CD4-positive, alpha-beta memory T cell (primary cell): ENCODE results near the gene SPATA24. TPM values are rescaled to one million over a fixed set of nuclear protein-coding genes. Genes with fewer than 3 reads are reported as not detected.

Experiments used
- CTCF ChIA-PET: fragments of 350-600 bp; sonication (Branson Sonifier 250); formaldehyde crosslinking; loops from one replicate; lab custom pipeline; 2021; ENCODE audit warnings: inconsistent platforms; ENCODE audit not compliant: partially characterized antibody; lab: Charles Lee
- POLR2A ChIA-PET: fragments of 350-600 bp; sonication (Branson Sonifier 250); formaldehyde crosslinking; loops from one replicate; lab custom pipeline; 2021; ENCODE audit not compliant: partially characterized antibody; lab: Charles Lee
- DNase-seq, 5 donors: peaks; one replicate each; pipeline versions ENCODE4 v3.0.0 to v3.0.0-alpha.2; 2020 to 2022; ENCODE audit warnings: mixed read lengths in 1 of 5
- H3K27ac ChIP-seq: one replicate; pipeline ENCODE4 v1.7.0; 2013; ENCODE audit warnings: low read depth, low read length
- H3K27me3 ChIP-seq: 2 replicates; pipeline ENCODE4 v1.7.0; 2013; ENCODE audit warnings: mild to moderate bottlenecking, low read length, moderate library complexity; ENCODE audit not compliant: insufficient read depth
- H3K36me3 ChIP-seq: 2 replicates; pipeline ENCODE4 v1.7.0; 2013; ENCODE audit warnings: mild to moderate bottlenecking, low read length, moderate library complexity; ENCODE audit not compliant: insufficient read depth
- H3K4me1 ChIP-seq: 2 replicates; pipeline ENCODE4 v1.7.0; 2013; ENCODE audit warnings: mild to moderate bottlenecking, low read length, moderate library complexity; ENCODE audit not compliant: insufficient read depth
- H3K4me3 ChIP-seq, 2 donors: one replicate each; pipeline ENCODE4 v1.7.0; 2013; ENCODE audit warnings: low read length in 2 of 2, mild to moderate bottlenecking in 1 of 2
- H3K9me3 ChIP-seq, 2 donors: one replicate each; pipeline ENCODE4 v1.7.0; 2013; ENCODE audit warnings: low read length in 2 of 2, control low read depth in 1 of 2; ENCODE audit not compliant: control insufficient read depth in 1 of 2
- H3K27ac Mint-ChIP-seq, 7 donors: one replicate each; pipeline ENCODE4 v1.8.0; 2020 to 2021; ENCODE audit warnings: mixed read lengths in 7 of 7, mild to moderate bottlenecking in 6 of 7, inconsistent platforms in 3 of 7, moderate library complexity in 3 of 7
- H3K27me3 Mint-ChIP-seq, 2 donors: one replicate each; pipeline ENCODE4 v1.8.0; 2020 to 2021; ENCODE audit warnings: mixed read lengths in 2 of 2
- H3K36me3 Mint-ChIP-seq, 2 donors: one replicate each; pipeline ENCODE4 v1.8.0; 2020 to 2021; ENCODE audit warnings: mixed read lengths in 2 of 2, inconsistent platforms in 1 of 2, mild to moderate bottlenecking in 1 of 2
- H3K4me1 Mint-ChIP-seq, 4 donors: one replicate each; pipeline ENCODE4 v1.8.0; 2020 to 2021; ENCODE audit warnings: mixed read lengths in 4 of 4, mild to moderate bottlenecking in 1 of 4
- H3K4me3 Mint-ChIP-seq, 8 donors: one replicate each; pipeline ENCODE4 v1.8.0; 2020 to 2021; ENCODE audit warnings: mixed read lengths in 8 of 8, mild to moderate bottlenecking in 7 of 8, moderate library complexity in 6 of 8, inconsistent platforms in 3 of 8
- H3K9me3 Mint-ChIP-seq, 8 donors: one replicate each; pipeline ENCODE4 v1.8.0; 2020 to 2021; ENCODE audit warnings: mixed read lengths in 8 of 8, mild to moderate bottlenecking in 5 of 8, inconsistent platforms in 3 of 8, moderate library complexity in 1 of 8
- intact Hi-C: fragments of 100-400 bp; cut with micrococcal nuclease; formaldehyde crosslinking; loops from one replicate; pipeline ENCODE4 v1.15.1; 2023
- polyA plus RNA-seq, 2 donors: library from polyadenylated mRNA; unstranded; fragments of 300-500 nt; fragmentation: Illumina TruSeq; gene quantifications; one replicate each; pipeline ENCODE4 v1.2.3, GENCODE V29; 2021
- total RNA-seq, 2 experiments: library from RNA; stranded (reverse); gene quantifications; one replicate each; pipeline ENCODE4 v1.2.3, GENCODE V29; 2021

SPATA24 gene, protein sequence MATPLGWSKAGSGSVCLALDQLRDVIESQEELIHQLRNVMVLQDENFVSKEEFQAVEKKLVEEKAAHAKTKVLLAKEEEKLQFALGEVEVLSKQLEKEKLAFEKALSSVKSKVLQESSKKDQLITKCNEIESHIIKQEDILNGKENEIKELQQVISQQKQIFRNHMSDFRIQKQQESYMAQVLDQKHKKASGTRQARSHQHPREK
- total RNA-seq (1 to 10 TPM; 5.6 to 7.5 TPM), polyA plus RNA-seq (1 to 10 TPM; 4.2 to 5.6 TPM)

GRCh38 chr5:139403787-139404483 lies at the start of gene SPATA24:
TSS of gene SPATA24 (minus strand) at chr5:139404089. CDS start at chr5:139404060, 29 bp downstream.
- intact Hi-C loops, result loop anchor here (1.0 to 10.0 kb wide), 9 partner anchors 11 to 827 kb away; partner anchors contain the start of genes DNAJC18, HSPA9, MATR3 and PAIP2
- Mint-ChIP-seq H3K4me1 (peaks cover 16 to 31% (median 22%) of the 10 kb centered on the region in 4 donors), H3K27ac (peak within 1 kb of the TSS; percentile 91 to 100 (median 99)), H3K4me3 (peak within 1 kb of the TSS; percentile 91 to 99 (median 94)), H3K36me3 (peaks cover 4 to 5% of the 10 kb centered on the region in 2 donors), H3K9me3 (peaks cover 0 to 2% (median 0%) of the 10 kb centered on the region in 8 donors), H3K27me3 (no peaks in the 10 kb centered on the region)
- CTCF ChIA-PET, result interaction anchor here (1.0 to 4.3 kb wide), 10 partner anchors 12 to 232 kb away, joined by 3 to 25 read pairs (median 4); partner anchors contain the start of genes MZB1 and PAIP2
- Histone ChIP-seq H3K4me3 (peak within 1 kb of the TSS; percentile 71 to 90), H3K36me3 (no peaks in the 10 kb centered on the region), H3K4me1 (peaks cover 20% of the 10 kb centered on the region), H3K27me3 (no peaks in the 10 kb centered on the region), H3K27ac (peak within 1 kb of the TSS; percentile 85), H3K9me3 (no peaks in the 10 kb centered on the region)
- POLR2A ChIA-PET, result interaction anchor here (0.6 to 4.7 kb wide), 23 partner anchors 10 to 939 kb away, joined by 3 to 49 read pairs (median 5); partner anchors contain the start of genes DNAJC18, EGR1, ETF1 and MATR3
- peak; percentile 97 to 98 (median 98) for DNase-seq

DNA sequence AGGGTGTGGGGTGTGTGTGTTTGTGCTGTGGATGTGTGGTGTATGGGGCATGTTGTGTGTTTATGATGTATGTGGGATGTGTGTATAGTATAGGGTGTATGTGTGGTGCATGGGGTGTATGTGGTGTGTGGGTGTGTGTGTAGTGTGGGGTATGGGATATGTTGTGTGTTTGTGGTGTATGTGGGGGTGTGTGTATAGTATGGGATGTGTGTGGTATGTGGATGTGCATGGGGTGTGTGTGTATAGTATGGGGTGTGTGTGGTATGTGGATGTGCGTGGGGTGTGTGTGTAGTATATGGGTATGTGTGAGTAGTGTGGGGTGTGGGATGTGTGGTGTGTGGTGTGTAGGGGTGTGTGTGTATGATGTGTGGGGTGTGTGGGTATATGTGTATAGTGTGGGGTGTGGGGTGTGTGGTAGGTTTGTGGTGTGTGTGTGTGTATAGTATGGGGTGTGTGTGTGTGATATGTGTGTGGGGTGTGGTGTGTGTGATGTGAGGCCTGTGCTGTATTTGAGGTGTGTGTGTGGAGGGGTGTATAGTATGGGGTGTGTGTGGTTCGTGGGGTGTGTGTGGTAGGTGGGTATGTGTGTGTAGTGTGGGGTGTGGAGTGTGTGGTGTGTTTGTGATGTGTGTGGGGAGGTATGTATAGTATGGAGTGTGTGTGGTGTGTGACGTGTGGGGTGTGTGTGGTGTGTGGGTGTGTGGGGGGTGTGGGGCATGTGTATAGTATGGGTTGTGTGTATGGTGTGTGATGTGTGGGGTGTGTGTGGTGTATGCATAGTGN lies 48.2 kb upstream of the SPATA24 start:
- ChIA-PET CTCF (no interaction called here), POLR2A (no interaction called here)
- H3K27ac Mint-ChIP-seq, result no peak overlapping the region
- no peaks in the 10 kb centered on the region for H3K36me3 Mint-ChIP-seq
- intact Hi-C loops, result no loop called here
- peaks cover 51% of the 10 kb centered on the region for H3K4me1 ChIP-seq
- H3K27me3 ChIP-seq, result no peaks in the 10 kb centered on the region
- no peaks in the 10 kb centered on the region for H3K36me3 ChIP-seq
- H3K27ac ChIP-seq, result no peak overlapping the region
- H3K9me3 ChIP-seq, result no peaks in the 10 kb centered on the region
- H3K4me3 ChIP-seq, result no peak overlapping the region
- DNase-seq, result no peak
- no peak overlapping the region for H3K4me3 Mint-ChIP-seq
- no peaks in the 10 kb centered on the region for H3K27me3 Mint-ChIP-seq
- no peaks in the 10 kb centered on the region for H3K9me3 Mint-ChIP-seq
- peaks cover 27 to 50% (median 40%) of the 10 kb centered on the region in 4 donors for H3K4me1 Mint-ChIP-seq

DNA sequence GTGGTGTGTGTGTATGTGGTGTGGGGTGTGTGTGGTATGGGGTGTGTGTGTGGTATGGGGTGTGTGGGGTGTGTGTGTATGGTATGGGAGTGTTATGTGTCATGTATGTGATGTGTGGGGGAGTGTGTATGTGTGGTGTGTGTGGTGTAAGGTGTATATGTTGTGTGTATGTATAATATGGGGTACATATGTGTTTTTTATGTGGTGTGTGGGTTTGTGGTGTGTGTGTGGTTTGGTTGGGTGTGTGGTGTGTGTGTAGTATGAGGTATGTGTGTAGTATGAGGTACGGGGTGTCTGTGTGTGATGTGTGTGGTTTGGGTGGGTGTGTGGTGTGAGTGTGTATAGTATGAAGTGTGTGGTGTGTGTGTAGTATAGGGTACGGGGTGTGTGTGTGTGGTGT lies 47.3 kb upstream of the SPATA24 start:
- Mint-ChIP-seq H3K27me3 (no peaks in the 10 kb centered on the region), H3K4me3 (no peak overlapping the region), H3K9me3 (no peaks in the 10 kb centered on the region), H3K4me1 (peaks cover 31 to 50% (median 41%) of the 10 kb centered on the region in 4 donors), H3K36me3 (no peaks in the 10 kb centered on the region), H3K27ac (no peak overlapping the region)
- intact Hi-C loops, result no loop called here
- no peaks in the 10 kb centered on the region for H3K9me3 ChIP-seq
- no peak for DNase-seq
- no peak overlapping the region for H3K27ac ChIP-seq
- POLR2A ChIA-PET, result no interaction called here
- no peaks in the 10 kb centered on the region for H3K36me3 ChIP-seq
- CTCF ChIA-PET, result interaction anchor here (1.5 kb wide), 1 partner anchor 28 kb away, joined by 5 read pairs; no protein-coding TSS in a partner anchor
- no peaks in the 10 kb centered on the region for H3K27me3 ChIP-seq
- peaks cover 54% of the 10 kb centered on the region for H3K4me1 ChIP-seq
- H3K4me3 ChIP-seq, result no peak overlapping the region

- Mint-ChIP-seq H3K9me3 (no peaks in the 10 kb centered on the region), H3K36me3 (no peaks in the 10 kb centered on the region), H3K27ac (peak overlapping the region; percentile 25 to 73 (median 54)), H3K4me1 (peaks cover 31 to 65% (median 42%) of the 10 kb centered on the region in 4 donors), H3K27me3 (no peaks in the 10 kb centered on the region), H3K4me3 (no peak overlapping the region)
- no peaks in the 10 kb centered on the region for H3K9me3 ChIP-seq
- no peak overlapping the region for H3K4me3 ChIP-seq
- POLR2A ChIA-PET, result interaction anchor here (1.8 to 11.9 kb wide), 3 partner anchors 12 to 34 kb away, joined by 5 to 171 read pairs (median 82); partner anchors contain the start of genes ECSCR, SMIM33 and STING1
- CTCF ChIA-PET, result interaction anchor here (1.3 to 2.2 kb wide), 3 partner anchors 11 to 66 kb away, joined by 4 to 8 read pairs (median 5); no protein-coding TSS in a partner anchor
- no peak for DNase-seq
- no peaks in the 10 kb centered on the region for H3K27me3 ChIP-seq
- no peaks in the 10 kb centered on the region for H3K36me3 ChIP-seq
- H3K4me1 ChIP-seq, result peaks cover 66% of the 10 kb centered on the region
- no peak overlapping the region for H3K27ac ChIP-seq
- intact Hi-C loops, result no loop called here
Measured at GRCh38 chr5:139446956-139447779, 43.3 kb upstream of the SPATA24 start.

DNA sequence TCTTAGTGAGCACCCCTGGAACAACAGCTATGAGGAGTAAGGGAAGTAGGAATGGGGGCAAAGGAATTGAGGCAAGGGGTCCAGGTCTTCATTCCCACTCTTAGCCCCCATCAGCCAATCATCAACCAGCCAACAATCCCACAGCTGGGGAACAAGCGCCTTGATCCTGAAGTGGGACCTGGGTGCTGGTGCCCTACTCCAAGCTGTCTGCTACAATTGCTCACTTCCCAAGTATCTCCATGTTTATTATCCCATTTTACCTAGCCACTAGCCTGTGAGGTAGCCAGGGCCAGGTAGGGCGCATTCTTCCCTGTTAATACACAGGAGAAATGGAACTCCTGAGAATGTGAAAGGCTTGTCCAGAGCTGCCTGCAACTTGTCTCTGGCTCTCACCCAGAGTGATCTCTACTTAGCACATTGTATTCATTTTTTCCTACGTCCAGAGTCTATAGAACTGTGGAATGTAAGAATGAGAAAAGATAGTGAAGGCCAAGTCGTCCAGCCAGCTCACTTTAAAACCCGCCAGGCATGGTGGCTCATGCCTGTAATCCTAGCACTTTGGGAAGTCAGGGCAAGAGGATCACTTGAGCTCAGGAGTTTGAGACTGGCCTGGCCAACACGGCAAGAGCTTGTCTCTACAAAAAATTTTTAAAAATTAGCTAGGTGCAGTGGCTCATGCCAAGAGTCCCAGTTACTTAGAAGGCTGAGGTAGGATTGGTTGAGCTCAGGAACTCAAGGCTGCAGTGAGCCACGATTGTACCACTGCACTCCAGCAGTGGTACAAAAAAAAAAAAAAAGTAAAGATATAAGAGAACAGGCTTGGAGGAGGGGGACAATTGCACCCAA lies 41.7 kb upstream of the SPATA24 start:
- peaks cover 31 to 74% (median 45%) of the 10 kb centered on the region in 4 donors for H3K4me1 Mint-ChIP-seq

More for the DNA sequence above, 41.7 kb upstream of the SPATA24 start:
- H3K9me3 ChIP-seq, result no peaks in the 10 kb centered on the region
- H3K36me3 ChIP-seq, result no peaks in the 10 kb centered on the region
- no peak for DNase-seq
- no peaks in the 10 kb centered on the region for H3K27me3 ChIP-seq
- POLR2A ChIA-PET, result interaction anchor here (0.6 to 11.9 kb wide), 6 partner anchors 9 to 117 kb away, joined by 3 to 171 read pairs (median 11); partner anchors contain the start of genes ECSCR and STING1
- Mint-ChIP-seq H3K27ac (peak overlapping the region in 5 of 7 donors; percentile 2 to 90 (median 52)), H3K36me3 (no peaks in the 10 kb centered on the region), H3K27me3 (no peaks in the 10 kb centered on the region), H3K4me3 (no peak overlapping the region), H3K9me3 (no peaks in the 10 kb centered on the region)
- H3K27ac ChIP-seq, result no peak overlapping the region
- no peak overlapping the region for H3K4me3 ChIP-seq
- H3K4me1 ChIP-seq, result peaks cover 51% of the 10 kb centered on the region
- CTCF ChIA-PET, result interaction anchor here (1.4 to 3.6 kb wide), 4 partner anchors 13 to 67 kb away, joined by 4 to 17 read pairs (median 10); partner anchors contain the start of gene STING1
- intact Hi-C loops, result no loop called here
